ENCODE data around the gene PDE6B. TPM values are rescaled to one million over a fixed set of nuclear protein-coding genes. Genes with fewer than 3 reads are reported as not detected.
A peak's percentile ranks its signal among the peaks of the same experiment; 100 is the strongest.

The PDE6B gene
- total RNA-seq, 1 experiment from 2014 or later: not detected

DNA sequence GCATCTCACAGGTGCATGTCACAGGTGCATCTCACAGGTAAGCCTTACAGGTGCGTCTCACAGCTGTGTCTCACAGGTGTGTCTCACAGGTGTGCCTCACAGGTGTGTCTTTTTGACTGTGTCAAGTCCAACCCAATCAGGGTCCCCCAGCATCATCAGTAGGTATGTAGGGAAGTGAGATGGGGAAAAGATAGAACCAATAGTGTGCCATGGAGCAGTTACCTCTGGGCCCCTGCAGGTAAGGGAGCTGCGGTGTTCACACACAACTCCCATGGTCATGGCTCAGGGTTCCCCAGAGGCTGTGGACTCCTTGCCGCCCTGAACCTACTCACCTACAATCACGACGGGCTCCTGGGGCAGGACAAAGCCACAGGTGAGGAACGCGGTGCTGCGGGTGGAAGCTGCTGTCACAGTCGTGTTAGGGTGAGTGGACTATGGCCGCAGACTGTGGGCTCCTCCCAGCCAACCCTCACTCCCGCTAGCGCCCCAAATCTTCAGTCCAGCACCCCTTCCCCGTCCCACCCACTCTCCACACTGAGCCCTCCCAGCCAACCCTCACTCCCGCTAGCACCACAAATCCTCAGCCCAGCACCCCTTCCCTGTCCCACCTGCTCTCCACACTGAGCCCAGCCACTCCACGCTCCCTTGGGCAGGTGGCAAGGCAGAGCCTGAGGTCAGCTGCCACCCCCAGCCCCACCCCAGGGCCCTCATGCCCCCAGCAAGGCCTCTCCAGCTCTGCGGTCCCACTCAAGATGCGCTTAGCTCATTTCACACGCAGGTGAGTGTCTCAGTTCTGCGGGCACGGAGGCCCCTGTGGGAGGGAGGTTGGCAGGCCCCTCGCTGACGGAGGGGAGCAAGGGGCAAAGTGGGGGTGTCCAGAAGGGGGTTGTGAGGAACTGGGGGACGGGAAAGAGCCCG is 2.1 kb upstream of the PDE6B start:
- intact Hi-C loops (cut with micrococcal nuclease; ENCODE audit: unreplicated experiment): no loop called here
- Mint-ChIP-seq H3K9me3 (ENCODE audit: unreplicated experiment) (no peaks in the 10 kb centered on the region), H3K4me3 (ENCODE audit: unreplicated experiment) (no peak overlapping the region), H3K4me1 (ENCODE audit: low read depth, unreplicated experiment) (no peaks in the 10 kb centered on the region), H3K36me3 (ENCODE audit: insufficient read depth, unreplicated experiment) (peaks cover 5% of the 10 kb centered on the region), H3K27me3 (ENCODE audit: insufficient read depth, unreplicated experiment) (no peaks in the 10 kb centered on the region), H3K27ac (ENCODE audit: unreplicated experiment) (no peak overlapping the region)
- Histone ChIP-seq H3K36me3 (ENCODE audit: control insufficient read depth, insufficient read depth, low read length) (no peaks in the 10 kb centered on the region), H3K4me1 (no peaks in the 10 kb centered on the region), H3K4me3 (ENCODE audit: low read depth, low read length) (no peak overlapping the region), H3K9me3 (no peaks in the 10 kb centered on the region), H3K27me3 (replicated peaks; ENCODE audit: control insufficient read depth, insufficient read depth, low read length) (no peaks in the 10 kb centered on the region)
- ChIA-PET CTCF (no interaction called here), POLR2A (no interaction called here)
- TF ChIP-seq, protein P1, sequence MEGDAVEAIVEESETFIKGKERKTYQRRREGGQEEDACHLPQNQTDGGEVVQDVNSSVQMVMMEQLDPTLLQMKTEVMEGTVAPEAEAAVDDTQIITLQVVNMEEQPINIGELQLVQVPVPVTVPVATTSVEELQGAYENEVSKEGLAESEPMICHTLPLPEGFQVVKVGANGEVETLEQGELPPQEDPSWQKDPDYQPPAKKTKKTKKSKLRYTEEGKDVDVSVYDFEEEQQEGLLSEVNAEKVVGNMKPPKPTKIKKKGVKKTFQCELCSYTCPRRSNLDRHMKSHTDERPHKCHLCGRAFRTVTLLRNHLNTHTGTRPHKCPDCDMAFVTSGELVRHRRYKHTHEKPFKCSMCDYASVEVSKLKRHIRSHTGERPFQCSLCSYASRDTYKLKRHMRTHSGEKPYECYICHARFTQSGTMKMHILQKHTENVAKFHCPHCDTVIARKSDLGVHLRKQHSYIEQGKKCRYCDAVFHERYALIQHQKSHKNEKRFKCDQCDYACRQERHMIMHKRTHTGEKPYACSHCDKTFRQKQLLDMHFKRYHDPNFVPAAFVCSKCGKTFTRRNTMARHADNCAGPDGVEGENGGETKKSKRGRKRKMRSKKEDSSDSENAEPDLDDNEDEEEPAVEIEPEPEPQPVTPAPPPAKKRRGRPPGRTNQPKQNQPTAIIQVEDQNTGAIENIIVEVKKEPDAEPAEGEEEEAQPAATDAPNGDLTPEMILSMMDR (IDR thresholded peaks at IDR 0.05; ENCODE audit: insufficient read depth in 1 of 2, low read depth in 1 of 2, low read length in 1 of 2, severe bottlenecking in 1 of 2, unreplicated experiment in 1 of 2): no peak
- peak in 1 of 2 experiments; percentile 28 for DNase-seq
- no TSS peak for BruUV-seq (replicated peaks)

DNA sequence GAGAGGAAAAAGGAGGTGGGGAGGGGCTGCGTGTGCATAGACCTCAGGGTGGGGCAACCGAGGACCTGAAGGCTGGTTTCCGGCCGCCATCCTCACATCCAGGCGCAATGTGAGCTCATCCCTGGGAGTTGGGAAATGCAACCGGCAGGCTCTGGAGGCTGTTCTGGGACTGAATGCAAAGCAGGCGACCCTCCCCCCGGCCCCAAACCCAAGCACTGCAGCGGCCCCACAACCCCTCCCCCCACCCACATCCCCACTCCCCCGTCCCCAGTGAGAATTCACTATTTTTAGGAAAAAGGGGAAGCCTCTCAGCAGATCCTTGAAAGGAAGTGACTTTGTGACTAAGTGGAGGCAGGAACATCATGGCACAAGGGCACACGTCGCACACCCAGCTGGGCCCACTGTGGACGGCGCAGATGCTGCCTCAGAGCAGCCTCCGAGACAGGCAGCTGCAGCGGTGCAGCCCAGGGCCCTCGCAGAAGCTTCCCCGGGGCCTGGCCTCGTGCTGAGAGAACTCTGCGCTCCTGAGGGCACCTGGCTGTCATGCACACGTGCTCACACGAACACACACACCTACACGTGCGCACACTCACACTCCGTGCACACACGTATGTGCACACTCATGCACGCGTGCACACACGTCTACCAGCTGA is 1.3 kb upstream of the PDE6B start:
- intact Hi-C loops (cut with micrococcal nuclease; ENCODE audit: unreplicated experiment): no loop called here
- ChIA-PET POLR2A (no interaction called here), CTCF (no interaction called here)

DNA sequence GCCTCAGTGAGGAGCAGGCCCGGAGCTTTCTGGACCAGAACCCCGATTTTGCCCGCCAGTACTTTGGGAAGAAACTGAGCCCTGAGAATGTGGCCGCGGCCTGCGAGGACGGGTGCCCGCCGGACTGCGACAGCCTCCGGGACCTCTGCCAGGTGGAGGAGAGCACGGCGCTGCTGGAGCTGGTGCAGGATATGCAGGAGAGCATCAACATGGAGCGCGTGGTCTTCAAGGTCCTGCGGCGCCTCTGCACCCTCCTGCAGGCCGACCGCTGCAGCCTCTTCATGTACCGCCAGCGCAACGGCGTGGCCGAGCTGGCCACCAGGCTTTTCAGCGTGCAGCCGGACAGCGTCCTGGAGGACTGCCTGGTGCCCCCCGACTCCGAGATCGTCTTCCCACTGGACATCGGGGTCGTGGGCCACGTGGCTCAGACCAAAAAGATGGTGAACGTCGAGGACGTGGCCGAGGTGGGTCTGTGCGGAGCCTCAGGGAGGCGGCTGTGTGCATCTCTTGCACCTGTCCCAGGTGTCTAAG is 323 bp downstream of the PDE6B start:
- TF ChIP-seq, protein P1 (IDR thresholded peaks at IDR 0.05; ENCODE audit: insufficient read depth in 1 of 2, low read depth in 1 of 2, low read length in 1 of 2, severe bottlenecking in 1 of 2, unreplicated experiment in 1 of 2): no peak
- no TSS peak for BruUV-seq (replicated peaks)
- Mint-ChIP-seq H3K4me1 (ENCODE audit: low read depth, unreplicated experiment) (no peaks in the 10 kb centered on the region), H3K27ac (ENCODE audit: unreplicated experiment) (no peak overlapping the region), H3K36me3 (ENCODE audit: insufficient read depth, unreplicated experiment) (peaks cover 5% of the 10 kb centered on the region), H3K9me3 (ENCODE audit: unreplicated experiment) (peaks cover 3% of the 10 kb centered on the region), H3K27me3 (ENCODE audit: insufficient read depth, unreplicated experiment) (no peaks in the 10 kb centered on the region), H3K4me3 (ENCODE audit: unreplicated experiment) (no peak overlapping the region)
- Histone ChIP-seq H3K4me3 (ENCODE audit: low read depth, low read length) (no peak overlapping the region), H3K36me3 (ENCODE audit: control insufficient read depth, insufficient read depth, low read length) (no peaks in the 10 kb centered on the region), H3K27me3 (replicated peaks; ENCODE audit: control insufficient read depth, insufficient read depth, low read length) (no peaks in the 10 kb centered on the region), H3K4me1 (no peaks in the 10 kb centered on the region), H3K9me3 (no peaks in the 10 kb centered on the region)
- DNase-seq: no peak
- ChIA-PET POLR2A (no interaction called here), CTCF (no interaction called here)
- intact Hi-C loops (cut with micrococcal nuclease; ENCODE audit: unreplicated experiment): no loop called here

More for the DNA sequence above, 1.3 kb upstream of the PDE6B start:
- no TSS peak for BruUV-seq (replicated peaks)
- DNase-seq: peak in 1 of 2 experiments; percentile 8
- Histone ChIP-seq H3K27me3 (replicated peaks; ENCODE audit: control insufficient read depth, insufficient read depth, low read length) (no peaks in the 10 kb centered on the region), H3K36me3 (ENCODE audit: control insufficient read depth, insufficient read depth, low read length) (no peaks in the 10 kb centered on the region), H3K4me1 (no peaks in the 10 kb centered on the region), H3K4me3 (ENCODE audit: low read depth, low read length) (no peak overlapping the region), H3K9me3 (no peaks in the 10 kb centered on the region)
- Mint-ChIP-seq H3K9me3 (ENCODE audit: unreplicated experiment) (no peaks in the 10 kb centered on the region), H3K27me3 (ENCODE audit: insufficient read depth, unreplicated experiment) (no peaks in the 10 kb centered on the region), H3K4me1 (ENCODE audit: low read depth, unreplicated experiment) (no peaks in the 10 kb centered on the region), H3K4me3 (ENCODE audit: unreplicated experiment) (no peak overlapping the region), H3K27ac (ENCODE audit: unreplicated experiment) (no peak overlapping the region), H3K36me3 (ENCODE audit: insufficient read depth, unreplicated experiment) (peaks cover 5% of the 10 kb centered on the region)
- TF ChIP-seq, protein P1 (IDR thresholded peaks at IDR 0.05; ENCODE audit: insufficient read depth in 1 of 2, low read depth in 1 of 2, low read length in 1 of 2, severe bottlenecking in 1 of 2, unreplicated experiment in 1 of 2): no peak
